Adipocyte (in vitro differentiated cells): ENCODE data around the gene UBE2G2.

Source experiments
- DNase-seq: peaks from one replicate; pipeline ENCODE4 v3.0.0-alpha.2; 2015; ENCODE audit warnings: low read depth
- H3K27me3 ChIP-seq: replicated peaks from 2 replicates; pipeline ENCODE4 v1.7.0; 2013; ENCODE audit warnings: mild to moderate bottlenecking, low read length, moderate library complexity; ENCODE audit not compliant: control insufficient read depth, insufficient read depth
- H3K36me3 ChIP-seq: 2 replicates; pipeline ENCODE4 v1.7.0; 2013; ENCODE audit warnings: low read length, mild to moderate bottlenecking, moderate library complexity; ENCODE audit not compliant: control insufficient read depth, insufficient read depth, severe bottlenecking
- H3K4me1 ChIP-seq: 2 replicates; pipeline ENCODE4 v1.7.0; 2013; ENCODE audit warnings: mild to moderate bottlenecking, low read length, moderate library complexity; ENCODE audit not compliant: control insufficient read depth, insufficient read depth
- H3K4me3 ChIP-seq: 2 replicates; pipeline ENCODE4 v1.7.0; 2013; ENCODE audit warnings: mild to moderate bottlenecking, low read length, moderate library complexity
- H3K9ac ChIP-seq: 2 replicates; pipeline ENCODE4 v1.7.0; 2013; ENCODE audit warnings: mild to moderate bottlenecking, low read length, moderate library complexity
- H3K9me3 ChIP-seq: 2 replicates; pipeline ENCODE4 v1.7.0; 2013; ENCODE audit warnings: mild to moderate bottlenecking, low read length, moderate library complexity; ENCODE audit not compliant: control insufficient read depth

The UBE2G2 gene

DNA sequence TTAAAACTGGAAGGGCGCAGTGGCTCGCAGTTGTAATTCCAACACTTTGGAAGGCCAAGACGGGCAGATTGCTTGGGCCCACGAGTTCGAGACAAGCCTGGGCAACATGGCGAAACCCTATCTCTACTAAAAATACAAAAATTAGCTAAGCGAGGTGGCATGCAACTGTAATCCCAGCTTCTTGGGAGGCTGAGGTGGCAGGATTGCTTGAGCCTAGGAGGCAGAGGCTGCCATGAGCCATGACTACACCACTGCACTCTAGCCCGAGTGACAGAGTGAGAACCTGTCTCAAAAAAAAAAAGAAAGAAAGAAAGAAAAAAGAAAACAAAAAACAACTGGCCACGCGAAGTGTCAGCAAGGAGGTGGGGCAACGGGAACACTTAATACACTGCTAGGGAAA lies 6.3 kb downstream of the UBE2G2 start:
- no peak overlapping the region for H3K9ac ChIP-seq
- no peak for DNase-seq
- H3K4me3 ChIP-seq: no peak overlapping the region
- peaks cover 46% of the 10 kb centered on the region for H3K4me1 ChIP-seq
- peaks cover 16% of the 10 kb centered on the region for H3K36me3 ChIP-seq
- H3K27me3 ChIP-seq: no peaks in the 10 kb centered on the region
- no peaks in the 10 kb centered on the region for H3K9me3 ChIP-seq

DNA sequence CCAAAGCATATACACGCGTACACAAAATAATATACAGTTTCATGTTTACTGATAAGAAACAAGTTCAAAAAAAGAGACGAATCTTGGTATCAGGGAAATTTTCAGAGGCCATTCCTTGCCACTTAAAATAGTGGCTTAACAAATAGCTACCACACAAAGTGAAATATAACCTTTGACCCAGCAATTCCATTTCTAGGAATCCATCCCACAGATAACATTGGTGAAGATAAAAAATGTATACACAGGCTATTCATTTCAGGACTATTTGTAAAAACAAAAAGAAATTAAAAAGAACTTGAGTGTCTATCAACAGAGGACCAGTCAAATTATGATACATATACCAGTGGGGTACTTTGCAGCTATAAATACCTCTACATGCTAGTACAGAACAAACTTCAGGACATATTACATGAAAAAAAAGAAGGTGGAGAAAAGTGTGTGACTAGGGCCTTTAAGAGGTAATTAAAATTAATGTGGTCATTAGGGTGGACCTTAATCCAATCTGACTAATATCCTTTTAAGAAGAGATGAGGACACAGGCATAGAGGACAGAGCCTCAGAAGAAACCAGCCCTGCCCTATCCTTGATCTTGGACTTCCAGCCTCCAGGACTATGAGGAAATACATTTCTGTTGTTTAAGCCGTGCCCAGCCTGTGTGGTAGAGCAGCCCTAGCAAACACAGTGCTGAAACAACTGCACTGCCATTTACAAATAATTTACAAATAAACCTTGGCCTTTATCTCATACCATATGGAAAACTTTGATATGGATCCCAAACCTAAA lies 7.8 kb downstream of the UBE2G2 start:
- Histone ChIP-seq H3K9ac (peak overlapping the region; percentile 8), H3K4me1 (peaks cover 45% of the 10 kb centered on the region), H3K4me3 (no peak overlapping the region), H3K36me3 (peaks cover 17% of the 10 kb centered on the region), H3K9me3 (no peaks in the 10 kb centered on the region), H3K27me3 (no peaks in the 10 kb centered on the region)
- no peak for DNase-seq

DNA sequence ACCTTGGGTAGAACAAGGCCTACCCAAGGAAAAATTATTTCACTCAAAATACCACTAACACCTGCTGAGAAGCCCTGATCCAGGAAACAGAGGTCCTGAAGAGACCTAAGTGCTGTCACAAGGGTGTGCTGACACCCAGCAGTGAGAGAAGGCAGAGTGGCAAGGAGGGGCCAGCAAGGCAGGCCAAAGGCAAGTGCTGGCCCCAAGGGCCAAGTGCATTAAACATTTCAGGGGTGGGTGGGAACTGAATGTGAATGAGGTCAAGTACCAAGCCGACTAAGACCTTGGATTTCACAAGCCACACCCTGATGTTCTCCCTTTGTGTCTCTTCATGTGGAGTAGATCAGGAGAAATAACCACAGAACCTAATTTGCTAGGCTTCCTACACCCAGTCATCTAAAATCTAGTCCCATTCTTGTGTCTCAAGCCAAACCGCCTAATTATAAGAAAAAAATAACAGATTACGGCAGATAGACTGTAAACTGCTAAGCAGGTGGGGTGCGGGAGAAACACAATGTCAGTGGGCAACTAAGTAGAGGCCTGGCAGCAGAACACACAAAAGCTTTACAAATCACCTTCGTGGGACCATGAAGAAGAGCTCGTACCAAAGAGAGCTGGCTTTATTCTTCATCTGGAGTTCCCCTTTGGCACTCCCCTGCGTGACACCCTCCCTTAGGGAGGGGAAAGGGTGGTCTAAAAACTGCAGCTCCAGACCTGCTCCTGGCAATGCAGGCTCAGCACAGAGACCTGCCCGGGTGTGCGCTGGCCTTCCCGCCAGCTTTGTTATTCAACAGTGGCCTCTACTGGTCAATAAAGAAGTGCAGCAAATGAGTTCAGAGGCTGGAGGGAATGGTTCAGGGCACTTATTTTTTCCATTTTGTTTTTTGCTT lies 8.7 kb downstream of the UBE2G2 start:
- H3K4me3 ChIP-seq: no peak overlapping the region
- peaks cover 45% of the 10 kb centered on the region for H3K4me1 ChIP-seq
- H3K36me3 ChIP-seq: peaks cover 11% of the 10 kb centered on the region
- peak overlapping the region; percentile 60 for H3K9ac ChIP-seq
- DNase-seq: peak; percentile 80
- no peaks in the 10 kb centered on the region for H3K27me3 ChIP-seq
- H3K9me3 ChIP-seq: no peaks in the 10 kb centered on the region

DNA sequence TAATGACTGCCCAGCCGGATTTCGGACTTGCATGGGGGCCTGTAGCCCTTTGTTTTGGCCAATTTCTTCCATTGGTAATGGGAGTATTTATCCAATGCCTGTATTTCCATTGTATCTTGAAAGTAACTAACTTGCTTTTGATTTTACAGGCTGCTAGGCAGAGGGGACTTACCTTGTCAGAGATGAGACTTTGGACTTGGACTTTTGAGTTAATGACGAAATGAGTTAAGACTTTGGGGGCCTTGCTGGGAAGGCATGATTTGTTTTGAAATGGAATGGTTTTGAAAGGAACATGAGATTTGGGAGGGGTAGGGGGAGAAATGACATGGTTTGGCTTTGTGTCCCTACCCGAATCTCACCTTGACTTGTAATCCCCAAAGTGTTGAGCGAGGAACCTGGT lies 9.6 kb downstream of the UBE2G2 start:
- Histone ChIP-seq H3K4me3 (no peak overlapping the region), H3K9me3 (no peaks in the 10 kb centered on the region), H3K36me3 (peaks cover 13% of the 10 kb centered on the region), H3K27me3 (no peaks in the 10 kb centered on the region), H3K4me1 (peaks cover 45% of the 10 kb centered on the region), H3K9ac (peak overlapping the region; percentile 60)
- DNase-seq: no peak

DNA sequence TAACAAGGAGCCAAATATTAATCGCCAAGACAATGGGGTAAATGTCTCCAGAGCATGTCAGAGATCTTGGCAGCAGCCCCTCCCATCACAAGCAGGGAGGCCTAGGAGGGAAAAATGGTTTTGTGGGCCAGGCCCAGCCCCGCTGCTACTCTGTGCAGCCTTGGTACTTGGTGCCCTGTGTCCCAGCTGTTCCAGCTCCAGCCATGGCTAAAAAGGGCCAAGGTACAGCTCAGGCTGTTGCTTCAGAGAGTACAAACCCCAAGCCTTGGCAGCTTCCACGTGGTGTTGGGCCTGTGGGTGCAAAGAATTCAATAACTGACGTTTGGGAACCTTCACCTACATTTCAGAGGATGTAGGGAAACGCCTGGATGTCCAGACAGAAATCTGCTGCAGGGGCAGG lies 10.4 kb downstream of the UBE2G2 start:
- H3K27me3 ChIP-seq: no peaks in the 10 kb centered on the region
- DNase-seq: no peak
- H3K4me3 ChIP-seq: no peak overlapping the region
- H3K36me3 ChIP-seq: peaks cover 16% of the 10 kb centered on the region
- H3K9me3 ChIP-seq: no peaks in the 10 kb centered on the region
- peaks cover 45% of the 10 kb centered on the region for H3K4me1 ChIP-seq
- no peak overlapping the region for H3K9ac ChIP-seq

DNA sequence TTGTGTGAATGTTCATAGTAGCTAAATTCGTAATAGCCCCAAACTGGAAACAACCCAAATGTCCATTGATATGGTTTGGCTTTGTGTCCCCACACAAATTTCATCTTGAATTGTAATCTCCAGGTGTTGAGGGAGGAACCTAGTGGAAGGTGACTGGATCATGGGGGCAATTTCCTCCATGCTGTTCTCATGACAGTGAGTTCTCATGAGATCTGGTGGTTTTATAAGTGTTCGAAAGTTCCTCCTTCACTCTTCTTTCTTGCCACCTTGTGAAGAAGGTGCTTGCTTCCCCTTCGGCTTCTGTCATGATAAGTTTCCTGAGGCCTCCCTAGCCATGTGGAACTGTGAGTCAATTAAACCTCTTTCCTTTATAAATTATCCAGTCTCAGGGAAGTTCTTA lies 11.3 kb downstream of the UBE2G2 start:
- H3K36me3 ChIP-seq: peaks cover 24% of the 10 kb centered on the region
- H3K27me3 ChIP-seq: no peaks in the 10 kb centered on the region
- H3K4me3 ChIP-seq: no peak overlapping the region
- DNase-seq: no peak
- H3K9ac ChIP-seq: no peak overlapping the region
- H3K4me1 ChIP-seq: peaks cover 49% of the 10 kb centered on the region
- no peaks in the 10 kb centered on the region for H3K9me3 ChIP-seq

DNA sequence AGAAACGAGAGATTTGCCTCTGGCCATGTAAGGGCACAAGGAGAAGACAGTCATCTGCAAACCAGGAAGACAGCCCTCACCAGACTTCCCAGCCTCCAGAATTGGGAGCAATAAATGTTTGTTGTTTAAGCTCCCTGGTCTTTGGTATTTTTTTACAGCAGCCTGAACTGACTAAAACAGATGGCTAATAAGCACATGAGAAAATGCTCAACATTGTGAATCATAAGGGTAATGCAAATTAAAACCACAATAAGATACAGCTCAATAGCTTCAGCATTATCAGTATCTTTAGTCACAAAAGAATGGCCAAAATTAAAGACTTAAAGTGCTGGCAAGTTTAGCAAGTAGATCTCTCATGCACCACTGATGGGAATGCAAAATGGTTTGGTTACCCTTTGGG lies 11.7 kb downstream of the UBE2G2 start:
- H3K4me1 ChIP-seq: peaks cover 50% of the 10 kb centered on the region
- no peak overlapping the region for H3K9ac ChIP-seq
- no peak overlapping the region for H3K4me3 ChIP-seq
- no peaks in the 10 kb centered on the region for H3K27me3 ChIP-seq
- peak; percentile 17 for DNase-seq
- no peaks in the 10 kb centered on the region for H3K9me3 ChIP-seq
- H3K36me3 ChIP-seq: peaks cover 27% of the 10 kb centered on the region

DNA sequence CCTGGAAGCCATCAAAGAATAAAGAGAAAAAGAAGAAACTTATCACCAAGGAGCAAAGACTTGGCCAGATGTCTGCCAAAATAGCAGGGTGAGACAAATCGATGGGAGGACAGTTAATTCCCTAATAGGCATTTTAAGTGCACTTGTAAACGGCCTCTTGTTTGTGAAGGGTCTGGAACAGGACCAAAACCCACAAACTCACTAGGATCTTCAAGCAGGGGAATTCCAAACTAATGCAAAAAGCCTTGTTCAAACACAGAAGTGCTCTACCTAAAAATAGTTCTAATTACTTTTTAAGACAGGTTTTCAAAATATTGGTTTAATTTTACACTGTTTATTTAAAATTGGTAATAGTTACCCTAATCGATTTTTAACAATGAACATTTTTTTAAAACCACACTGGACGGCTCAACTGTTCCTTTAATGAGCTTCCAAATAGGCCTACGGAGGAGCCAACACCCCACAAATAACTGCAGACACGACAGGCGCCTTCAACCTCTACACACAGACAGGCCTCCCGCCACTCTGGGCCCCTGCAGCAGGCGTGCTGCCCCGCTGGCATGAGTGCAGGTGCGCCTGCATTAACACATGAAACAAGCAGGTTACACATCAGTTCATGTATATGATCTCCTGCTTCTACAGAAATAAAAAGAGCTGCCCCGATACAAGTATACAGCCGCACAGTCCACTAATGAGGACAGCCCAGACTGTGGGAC lies 15.8 kb downstream of the UBE2G2 start:
- Histone ChIP-seq H3K27me3 (no peaks in the 10 kb centered on the region), H3K4me3 (no peak overlapping the region), H3K4me1 (peaks cover 17% of the 10 kb centered on the region), H3K9me3 (no peaks in the 10 kb centered on the region), H3K36me3 (peaks cover 38% of the 10 kb centered on the region), H3K9ac (no peak overlapping the region)
- DNase-seq: no peak

DNA sequence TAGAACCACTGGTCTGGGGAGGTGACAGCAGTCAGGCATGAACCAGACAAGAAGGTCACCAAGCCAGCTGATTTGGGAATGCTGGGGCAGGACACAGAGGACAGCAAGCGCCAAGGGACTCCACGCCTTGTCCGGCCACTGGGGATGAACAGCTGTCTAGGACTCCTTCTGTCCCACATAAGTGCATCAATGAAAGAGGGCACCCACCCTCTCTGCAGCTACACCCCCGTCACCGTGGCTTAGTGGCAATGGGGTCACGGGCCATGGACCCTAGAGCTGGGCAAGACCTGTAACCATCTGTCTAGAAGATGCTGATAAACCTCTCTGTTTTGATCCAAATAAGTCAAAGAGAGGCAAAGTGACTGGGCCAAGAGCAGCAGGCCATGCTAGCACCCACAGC lies 16.8 kb downstream of the UBE2G2 start:
- no peak for DNase-seq
- Histone ChIP-seq H3K9ac (no peak overlapping the region), H3K4me3 (no peak overlapping the region), H3K4me1 (peaks cover 12% of the 10 kb centered on the region), H3K36me3 (peaks cover 38% of the 10 kb centered on the region), H3K27me3 (no peaks in the 10 kb centered on the region), H3K9me3 (no peaks in the 10 kb centered on the region)

DNA sequence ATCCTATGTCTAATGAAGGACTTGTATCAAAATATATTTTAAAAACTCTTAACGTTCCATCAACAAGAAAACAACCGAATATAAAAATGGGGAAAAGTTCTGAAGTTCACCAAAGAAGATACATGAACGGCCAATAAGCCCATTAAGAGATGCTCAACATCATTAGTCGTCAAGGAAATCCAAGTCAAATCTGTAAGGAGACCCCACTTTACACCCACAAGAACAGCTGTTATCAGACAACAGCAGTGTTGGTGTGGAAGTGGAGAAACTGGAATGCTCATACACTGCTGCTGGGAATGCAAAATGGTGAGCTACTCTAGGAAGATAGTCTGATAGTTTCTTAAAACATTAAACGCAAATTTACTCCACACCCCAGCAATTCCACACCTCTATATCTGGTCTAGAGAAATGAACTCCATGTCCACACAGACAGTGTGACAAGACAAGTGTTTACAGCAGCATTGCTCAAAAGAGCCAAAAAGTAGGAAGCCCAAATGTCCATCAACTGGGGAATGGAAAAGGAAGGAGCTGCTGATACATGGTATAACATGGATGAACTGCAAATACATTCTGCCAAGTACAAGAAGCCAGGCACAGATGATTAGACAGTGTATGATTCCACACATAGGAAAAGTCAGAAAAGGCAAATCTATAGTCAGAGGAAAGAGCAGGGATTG lies 18.5 kb downstream of the UBE2G2 start:
- Histone ChIP-seq H3K4me3 (no peak overlapping the region), H3K27me3 (no peaks in the 10 kb centered on the region), H3K9ac (no peak overlapping the region), H3K4me1 (peaks cover 21% of the 10 kb centered on the region), H3K36me3 (peaks cover 43% of the 10 kb centered on the region), H3K9me3 (no peaks in the 10 kb centered on the region)
- no peak for DNase-seq
